Measurements from ENCODE around the gene COMP.

COMP gene

DNA sequence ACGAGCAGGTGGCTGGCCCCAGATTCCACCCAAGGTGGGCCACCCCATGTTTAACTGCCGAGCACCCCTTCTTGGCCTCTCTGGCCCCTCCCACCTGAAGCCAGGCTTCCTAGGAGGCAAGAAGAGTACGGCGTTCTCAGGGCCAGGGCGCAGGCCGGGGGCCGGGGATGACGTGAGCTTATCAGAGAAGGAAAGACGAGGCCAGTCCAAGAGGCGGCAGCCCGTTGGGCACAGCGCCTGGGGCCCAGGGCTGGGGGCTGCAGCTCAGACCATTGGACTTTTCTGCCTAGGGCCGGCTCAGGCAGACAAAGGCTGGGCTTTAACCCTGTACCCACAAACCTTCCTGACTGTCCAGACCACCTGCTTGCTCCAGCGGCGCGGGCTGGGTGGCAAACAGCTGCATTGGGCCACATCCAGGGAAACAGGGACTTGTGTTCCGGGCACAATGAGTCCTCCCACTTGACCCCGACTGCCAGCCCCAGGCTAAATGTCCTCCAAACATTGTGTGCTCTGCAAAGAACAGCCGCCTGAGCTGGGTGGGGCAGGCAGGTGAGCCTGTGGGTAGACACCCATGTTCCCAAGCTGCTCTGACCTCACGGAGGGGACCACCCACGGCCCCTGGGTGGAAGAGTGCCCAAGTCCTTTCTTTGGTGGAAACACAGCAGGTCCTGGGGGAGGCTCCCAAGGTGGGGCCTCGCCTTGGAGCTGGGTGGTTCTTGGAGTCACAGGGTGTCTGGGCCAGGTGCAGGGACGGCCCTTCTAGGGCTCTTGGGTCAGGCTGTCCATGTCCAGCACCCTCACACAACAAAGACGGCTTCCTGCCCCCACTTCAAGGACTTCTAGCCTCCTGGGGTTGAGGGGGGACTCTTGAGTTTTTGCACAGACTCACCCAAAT, 21.9 kb downstream of the COMP start:
- DNase-seq: no peak

DNA sequence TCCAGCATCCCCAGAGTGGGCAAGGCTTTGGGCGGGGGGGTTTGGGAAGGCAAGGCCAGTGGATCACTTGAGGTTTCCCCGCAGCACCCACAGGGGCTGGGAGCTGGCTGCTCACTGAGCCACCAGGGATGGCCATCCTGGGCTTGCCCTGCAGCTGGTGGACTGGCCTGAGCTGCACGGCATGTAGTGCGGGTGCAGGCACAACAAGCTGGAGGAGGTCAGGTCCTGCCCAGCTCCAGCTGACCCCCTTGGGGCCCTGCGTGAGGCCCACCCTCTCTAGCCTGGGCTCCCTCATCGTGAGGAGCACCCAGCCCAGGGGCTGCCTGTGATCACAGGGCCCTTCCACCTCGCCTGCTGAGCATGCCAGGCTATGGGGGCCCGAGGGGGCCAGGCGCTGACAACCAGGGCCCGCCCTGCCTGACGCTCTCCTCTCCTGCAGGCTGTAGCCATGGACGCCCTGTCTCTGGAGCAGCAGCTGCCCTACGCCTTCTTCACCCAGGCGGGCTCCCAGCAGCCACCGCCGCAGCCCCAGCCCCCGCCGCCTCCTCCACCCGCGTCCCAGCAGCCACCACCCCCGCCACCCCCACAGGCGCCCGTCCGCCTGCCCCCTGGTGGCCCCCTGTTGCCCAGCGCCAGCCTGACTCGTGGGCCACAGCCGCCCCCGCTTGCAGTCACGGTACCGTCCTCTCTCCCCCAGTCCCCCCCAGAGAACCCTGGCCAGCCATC, 22.9 kb downstream of the COMP start:
- no peak for DNase-seq

DNA sequence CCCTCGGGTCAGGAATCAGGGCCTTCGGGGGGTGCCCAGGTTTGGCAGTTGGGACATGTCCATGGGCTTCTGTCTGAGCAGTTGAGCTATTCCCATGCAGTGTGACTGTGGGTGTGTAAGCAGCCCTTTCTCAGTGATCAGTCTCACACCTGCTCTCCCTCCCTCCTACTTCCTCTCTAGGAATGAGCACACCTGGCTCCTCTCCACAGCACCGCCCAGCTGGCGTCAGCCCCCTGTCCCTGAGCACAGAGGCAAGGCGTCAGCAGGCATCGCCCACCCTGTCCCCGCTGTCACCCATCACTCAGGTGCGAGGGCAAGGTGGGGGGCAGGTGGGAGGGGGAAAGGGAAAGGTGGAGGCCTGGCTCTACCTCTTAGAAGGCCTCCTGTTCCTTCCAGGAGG, 25.9 kb downstream of the COMP start:
- DNase-seq: no peak

DNA sequence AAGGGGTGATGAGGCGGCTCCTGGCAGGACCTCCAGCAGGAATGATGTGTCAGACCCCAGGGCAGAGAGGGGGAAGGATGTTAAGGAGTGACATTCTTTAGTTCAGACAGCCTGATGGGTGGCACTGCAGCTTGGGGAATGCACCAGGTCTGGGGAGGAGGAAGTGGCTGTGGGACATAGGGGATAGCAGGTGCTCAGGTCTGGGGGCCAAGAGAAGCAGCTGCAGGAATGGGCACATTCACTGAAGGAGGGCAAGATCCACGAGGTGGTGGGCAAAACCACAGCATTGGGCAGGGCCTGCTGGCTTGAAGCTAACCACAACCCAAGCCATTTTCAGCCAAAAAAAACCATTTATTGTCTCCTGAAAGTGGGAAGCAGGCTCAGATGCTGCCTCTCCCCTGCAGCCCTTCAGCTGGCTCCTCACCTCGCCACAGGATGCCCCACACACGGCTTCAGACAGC, 26.5 kb downstream of the COMP start:
- no peak for DNase-seq

DNA sequence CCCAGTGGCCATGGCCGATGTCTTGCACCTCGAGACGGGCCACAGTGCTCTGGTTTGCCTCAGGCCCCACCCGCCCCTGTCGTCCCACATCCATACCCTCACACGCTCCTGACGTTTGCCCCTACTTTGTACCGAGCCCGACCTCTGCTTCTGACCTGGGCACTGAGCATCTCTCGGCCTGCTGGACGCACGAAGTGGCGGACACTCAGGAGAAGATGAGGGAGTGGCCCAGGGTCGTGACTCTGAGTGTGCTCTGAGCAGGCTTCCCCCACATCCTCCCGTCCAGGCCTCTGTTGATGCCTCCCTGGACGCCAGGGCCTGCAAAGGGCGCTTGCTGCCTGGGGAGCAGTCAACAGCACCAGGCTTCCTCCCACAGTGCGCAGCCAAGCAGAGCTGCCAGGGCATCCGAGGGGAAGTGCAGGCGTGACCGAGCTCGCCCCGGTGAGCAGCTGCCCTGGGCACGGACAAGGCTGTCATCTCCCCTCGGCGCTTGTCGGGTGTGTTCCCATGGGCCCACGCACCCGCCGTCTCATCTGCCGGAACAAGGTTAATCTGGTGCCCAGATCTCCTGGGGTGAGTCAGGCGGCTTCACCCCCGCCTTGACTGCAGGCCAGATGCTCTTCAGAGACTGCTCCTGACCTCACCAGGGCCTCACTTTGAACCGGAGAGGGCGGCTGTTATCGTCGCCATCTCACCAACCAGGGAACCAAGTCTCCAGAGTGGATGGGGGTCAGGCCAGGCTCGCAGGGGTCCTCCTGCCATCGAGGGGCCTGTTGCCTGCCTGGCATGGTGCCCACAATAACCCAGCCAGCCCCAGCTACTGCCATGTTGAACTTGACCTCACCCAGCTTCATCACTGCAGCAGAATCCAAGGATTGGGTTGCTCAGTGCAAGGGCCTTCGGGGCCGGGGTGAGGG, 27.2 kb downstream of the COMP start:
- DNase-seq: no peak

DNA sequence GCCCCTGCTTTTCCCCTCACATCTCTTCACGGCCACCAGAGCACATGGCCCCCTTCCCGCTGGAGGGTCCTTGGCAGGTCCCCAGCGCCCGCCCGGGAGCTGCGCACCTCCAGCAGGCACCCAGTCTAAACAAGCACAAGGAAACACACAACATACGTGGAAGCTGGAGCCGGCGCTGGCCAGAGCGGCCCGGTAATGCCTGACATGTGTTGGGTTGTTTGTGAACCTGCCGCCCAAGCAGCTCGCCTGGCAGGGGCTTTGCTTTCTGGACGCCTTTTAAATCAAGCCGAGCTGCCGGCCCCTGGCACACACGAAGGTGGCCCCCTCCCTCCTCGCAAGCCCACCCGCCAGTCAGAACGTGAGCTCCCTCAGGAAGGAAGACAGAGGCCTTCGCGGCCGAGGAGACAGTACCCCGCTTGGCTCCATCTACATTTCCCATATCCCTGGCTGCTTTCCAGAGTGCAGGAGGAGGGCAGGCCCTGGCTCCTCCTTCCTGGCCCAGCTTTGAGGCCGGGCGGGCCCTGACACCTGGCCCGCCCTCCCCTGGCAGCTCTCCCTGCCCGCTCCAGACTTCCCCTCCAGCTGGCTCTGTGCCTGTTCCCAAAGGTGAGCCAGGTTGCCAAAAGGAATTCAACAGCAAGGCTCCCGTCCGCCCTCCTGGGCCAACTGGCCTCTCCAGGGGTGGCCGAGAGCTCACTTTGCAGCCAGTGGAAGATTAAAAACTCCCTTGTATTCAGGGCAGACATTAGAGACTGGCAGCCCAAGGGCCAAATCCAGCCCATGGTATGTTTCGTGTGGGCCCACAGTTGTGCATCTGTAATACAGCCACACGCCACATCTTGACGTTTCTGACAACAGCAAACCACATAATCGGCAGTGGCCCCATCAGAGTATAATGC, 28.7 kb downstream of the COMP start:
- no peak for DNase-seq

DNA sequence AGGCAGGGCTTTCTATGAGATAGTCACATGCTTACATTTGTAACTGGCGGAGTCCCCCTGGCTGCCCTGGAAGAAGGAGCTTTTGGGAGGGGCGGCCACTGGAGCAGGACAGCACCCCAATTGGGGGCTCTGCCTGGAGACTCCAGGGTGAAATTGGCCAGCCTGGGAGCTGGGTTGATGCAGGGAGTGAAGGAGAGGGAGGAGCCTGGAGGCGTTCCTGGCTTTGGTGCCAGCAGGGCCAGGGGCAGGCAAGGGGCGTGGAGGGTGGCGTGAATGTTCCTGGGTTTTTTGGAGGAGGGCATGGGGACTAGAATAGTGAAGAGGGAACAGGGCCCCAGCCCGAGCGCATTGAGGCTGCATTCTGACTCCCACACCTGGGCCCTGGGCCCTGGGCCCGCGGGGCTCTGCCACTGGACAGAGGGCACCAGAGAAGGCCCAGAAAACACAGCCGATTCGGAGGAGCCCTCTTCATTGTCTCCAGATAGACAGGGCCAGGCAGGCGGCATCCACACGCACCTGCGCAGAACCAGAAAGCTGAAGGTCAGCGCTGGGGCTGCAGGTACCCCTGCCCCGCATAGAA, 29.5 kb downstream of the COMP start:
- DNase-seq: no peak

DNA sequence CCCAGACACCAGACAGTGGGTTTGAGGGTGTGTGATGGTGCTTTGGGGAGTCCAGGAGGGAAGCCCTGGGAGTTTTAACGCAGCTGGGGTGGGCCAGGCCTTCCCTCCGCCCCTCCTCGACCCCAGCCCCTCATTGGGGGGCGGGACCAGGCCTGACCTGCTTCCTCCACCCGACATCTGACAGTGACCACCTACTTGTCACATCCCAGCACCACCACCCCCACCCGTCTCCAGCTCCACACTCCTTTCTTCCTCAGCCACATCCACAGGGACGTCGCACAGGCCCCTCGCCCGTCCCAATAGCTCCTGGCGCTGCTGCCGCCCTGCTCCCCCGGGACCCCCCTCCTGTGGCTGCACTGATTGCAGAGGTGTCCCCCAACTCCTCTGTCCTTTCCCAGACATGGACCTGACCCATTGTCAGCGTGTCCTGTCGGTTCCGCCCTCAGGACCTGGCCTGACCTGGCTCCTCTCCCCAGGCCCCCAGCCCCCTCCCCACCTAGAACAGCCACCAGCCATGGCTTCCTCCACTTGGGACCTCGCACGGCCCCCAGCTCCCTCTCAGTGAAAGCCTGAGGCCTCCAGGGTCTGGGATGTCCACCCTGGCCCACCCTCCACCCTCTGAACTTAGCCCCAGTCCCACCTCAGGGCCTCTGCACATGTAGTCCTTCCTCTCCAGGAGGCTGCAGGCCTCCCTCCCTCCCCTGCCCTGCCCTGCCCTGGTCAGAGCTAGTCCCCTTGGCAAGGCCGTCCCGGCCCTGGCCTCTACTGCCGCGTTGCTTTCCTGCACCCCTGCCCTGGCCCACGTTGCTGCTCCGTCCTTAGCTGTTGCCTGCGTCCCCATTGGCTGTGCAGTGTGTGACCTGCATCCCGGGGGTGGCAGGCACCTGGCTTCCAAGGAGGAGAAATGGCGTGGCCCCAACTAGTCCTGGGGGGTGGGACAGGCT, 30.4 kb downstream of the COMP start:
- DNase-seq: no peak

DNA sequence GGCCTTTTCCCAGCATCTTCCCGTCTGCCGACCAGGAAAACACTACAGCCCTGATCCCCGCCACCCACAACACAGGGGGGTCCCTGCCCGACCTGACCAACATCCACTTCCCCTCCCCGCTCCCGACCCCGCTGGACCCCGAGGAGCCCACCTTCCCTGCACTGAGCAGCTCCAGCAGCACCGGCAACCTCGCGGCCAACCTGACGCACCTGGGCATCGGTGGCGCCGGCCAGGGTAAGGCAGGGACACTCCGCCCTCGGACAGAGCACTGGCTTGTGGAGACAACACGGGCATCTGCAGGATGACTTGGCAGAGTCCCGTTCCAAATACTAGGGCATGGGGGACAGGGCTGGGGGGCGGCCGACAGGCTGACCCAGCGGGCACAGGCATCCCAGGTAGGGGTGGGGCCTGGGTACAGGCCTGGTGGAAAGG, 31.1 kb downstream of the COMP start:
- no peak for DNase-seq

DNA sequence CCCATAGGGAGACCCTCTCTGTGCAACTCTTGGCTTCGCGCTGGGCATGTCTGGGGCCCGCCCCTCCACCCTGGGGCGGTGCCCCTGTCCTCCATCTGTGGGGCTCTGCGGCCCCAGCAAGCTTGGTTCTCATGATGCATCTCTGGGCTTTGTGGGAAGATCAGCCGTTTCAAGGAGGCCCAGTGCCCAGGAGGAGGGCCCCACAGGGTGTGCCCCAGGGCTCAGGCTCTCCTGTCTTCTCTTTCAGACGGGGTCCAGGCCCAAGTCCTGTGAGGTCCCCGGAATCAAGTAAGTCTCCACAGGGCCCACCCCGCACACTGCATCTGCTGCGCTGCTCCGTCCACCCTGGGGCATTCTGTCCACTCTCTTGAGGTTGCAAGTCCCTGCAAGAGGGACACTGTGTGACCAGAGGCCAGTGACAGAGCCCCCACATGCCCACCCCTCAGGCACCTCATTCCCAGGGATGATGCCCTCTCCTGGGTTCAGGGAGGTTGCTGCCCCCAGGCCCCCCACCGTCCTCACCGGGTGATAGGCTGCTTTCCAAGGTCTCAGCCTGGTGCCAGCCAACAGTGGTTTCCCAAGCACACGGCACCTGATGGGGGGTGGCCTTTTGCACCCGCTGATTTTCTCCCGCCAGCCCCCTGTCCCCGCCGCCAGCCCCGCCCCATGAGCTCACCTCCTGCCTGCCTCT, 31.7 kb downstream of the COMP start:
- DNase-seq: no peak

DNA sequence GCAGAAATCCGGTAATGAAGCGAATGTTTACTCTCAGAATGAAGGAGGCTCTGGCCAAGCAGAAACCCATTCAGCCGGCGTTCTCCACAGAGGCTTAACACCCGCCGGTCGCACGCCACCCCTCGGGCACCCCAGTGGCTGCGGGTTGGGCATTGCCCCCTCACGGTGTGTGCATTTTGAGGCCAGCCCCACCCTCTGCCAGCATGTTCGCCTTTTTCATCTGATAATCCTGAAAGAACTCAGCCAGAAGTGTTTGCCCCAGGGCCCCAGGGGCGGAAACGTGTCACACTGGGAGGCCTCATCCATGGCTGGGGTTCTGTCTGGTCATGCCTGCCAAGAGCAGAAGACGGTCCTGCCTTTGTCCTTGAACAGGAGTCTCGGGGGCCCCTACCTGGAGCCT, 34.2 kb downstream of the COMP start:
- DNase-seq: no peak

DNA sequence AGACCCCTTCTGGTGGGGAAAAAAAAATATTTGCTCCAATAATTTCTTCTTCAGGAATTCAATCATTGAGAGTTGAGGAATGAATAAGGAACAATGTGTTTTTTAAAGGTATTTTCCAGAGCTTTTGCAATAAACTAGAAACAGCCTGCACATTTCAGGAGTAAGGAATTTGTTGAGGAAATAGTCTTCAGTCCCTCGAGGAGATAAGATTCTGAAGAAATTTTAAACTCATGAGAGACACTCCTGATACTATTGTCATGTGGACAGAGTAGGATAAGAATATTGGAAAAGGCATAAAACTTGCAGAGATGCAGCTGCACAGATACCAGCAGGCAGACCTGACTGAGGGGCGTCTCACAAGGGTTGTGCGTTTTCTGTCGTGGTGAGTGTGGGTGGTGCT, 36.6 kb downstream of the COMP start:
- DNase-seq: no peak

DNA sequence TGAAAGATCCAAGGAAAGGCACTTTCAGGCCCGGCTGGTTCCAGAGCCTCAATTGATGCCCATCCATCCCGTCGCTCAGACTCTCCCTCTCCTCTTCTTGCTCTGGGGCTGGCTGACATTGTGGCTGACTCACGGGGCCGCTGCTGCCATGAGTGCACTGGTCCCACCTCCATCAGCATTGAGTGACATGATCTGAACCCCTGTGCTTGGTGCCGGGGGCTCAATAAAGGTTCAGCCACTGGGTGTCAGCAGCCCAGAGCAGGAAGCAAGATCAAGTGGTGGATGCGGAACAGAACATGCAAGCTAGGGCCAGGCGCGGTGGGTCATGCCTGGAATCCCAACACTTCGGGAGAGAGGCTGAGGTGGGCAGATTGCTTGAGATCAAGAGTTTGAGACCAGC, 39.5 kb downstream of the COMP start:
- no peak for DNase-seq

DNA sequence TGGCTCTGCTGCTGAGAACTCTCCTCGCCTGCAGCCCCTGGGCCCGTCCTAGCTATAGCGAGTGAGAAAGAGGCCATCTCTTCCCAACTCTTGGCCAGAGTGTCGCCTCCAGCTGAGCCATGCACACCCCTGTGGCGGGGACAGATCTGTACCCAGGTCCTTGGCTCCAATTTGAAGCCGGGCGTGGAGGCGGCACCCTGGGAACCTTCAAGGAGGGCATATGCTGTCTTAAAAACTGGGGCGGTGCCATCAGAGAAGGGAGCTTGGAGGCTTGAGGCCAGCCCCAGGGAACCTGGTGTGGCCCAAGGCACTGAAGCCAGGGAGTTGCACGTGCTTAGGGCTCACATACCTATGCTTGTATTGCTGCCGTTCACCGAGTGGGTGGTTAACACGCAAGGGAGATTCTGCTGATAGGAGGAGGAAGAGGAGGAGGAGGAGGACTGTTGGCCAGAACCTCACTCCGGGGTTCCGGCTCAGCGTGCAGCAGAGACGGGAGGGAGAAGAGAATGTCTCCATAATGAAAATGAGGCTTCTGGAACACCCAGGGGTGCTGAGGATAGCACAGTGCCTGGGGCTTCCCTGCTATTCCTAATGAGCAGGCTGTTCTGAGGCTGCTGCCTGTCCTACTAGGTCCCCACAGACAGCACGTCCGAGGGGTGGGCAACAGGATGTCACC, 40.7 kb downstream of the COMP start:
- no peak for DNase-seq

DNA sequence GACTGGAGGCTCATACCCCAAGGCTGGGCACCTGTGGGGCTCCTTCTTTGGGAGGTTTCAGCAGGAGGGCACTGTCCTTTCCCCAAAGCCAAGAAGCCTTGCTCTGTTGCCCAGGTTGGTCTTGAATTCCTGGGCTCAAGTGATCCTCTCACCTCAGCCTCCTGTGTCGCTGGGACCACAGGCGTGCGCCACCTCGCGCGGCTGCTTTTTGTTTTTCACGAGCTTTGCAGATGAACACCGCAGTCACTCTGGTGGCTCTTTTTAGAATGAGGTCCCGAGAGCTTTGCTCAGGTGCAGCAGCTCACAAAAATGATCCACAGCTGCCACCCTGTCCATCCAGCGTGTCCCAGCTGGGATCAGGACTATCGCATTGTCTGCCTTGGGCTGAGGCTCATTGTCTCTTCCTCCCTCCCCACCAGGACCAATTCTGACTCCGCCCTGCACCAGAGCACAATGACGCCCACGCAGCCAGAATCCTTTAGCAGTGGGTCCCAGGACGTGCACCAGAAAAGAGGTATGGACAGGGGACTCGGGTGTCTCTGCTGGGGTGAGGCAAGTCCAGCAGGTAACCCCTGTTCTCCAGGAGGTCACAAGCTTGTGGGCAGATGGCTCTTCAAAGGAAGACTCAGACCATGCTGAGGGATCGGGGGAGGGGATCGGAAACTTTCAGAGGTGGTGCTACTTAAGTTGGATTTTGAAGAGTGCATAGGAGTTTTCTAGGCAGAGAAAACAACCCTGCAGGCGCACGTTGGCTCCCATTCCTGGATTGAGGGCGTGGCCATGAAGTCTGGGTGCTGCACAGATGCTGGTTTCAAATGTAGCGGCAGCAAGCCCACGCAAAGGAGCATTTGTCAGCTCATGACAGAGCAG, 41.5 kb downstream of the COMP start:
- DNase-seq: no peak

DNA sequence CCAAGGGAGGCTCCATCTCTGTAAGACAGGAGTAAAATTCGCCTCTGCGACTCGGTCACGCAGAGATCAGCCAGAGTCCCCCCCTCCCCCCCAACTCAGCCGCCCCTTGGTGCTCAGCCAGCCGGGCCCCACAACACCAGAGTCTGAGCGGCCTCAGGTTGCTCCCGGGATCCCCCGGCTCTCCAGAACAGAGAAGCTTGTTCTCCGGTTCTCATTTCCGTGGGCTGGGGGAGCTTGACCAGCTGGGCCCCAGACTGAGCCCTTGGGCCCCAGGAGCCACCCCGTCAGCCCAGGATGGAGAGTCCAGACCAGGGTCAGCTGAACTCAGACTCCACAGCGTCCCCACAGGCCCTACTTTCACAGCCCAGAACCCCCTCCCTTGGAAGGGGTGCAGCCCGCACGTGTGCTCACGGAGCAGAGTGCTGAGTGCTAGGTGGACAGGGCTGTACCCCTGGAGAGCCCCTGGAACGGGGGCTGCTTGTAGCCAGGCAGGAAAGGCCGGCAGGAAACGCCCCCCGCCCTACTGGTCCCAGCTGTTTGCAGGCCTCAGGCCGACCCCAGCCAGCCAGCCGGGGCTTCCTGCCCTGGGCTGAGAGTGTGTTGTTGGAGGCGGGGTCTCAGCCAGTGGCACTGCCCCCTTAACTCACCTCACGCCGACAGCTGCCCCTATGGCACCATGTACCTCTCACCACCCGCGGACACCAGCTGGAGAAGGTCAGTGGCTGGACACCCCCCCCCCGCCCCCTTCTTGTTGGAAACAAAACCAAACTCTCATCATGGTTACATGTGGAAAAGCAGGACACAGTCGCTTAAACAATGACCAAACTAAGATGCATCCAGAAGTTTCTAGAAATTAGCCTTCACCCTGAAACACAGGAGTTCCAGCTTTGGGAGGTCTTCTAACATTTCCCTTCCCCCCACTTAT, 44.4 kb downstream of the COMP start:
- DNase-seq: no peak

DNA sequence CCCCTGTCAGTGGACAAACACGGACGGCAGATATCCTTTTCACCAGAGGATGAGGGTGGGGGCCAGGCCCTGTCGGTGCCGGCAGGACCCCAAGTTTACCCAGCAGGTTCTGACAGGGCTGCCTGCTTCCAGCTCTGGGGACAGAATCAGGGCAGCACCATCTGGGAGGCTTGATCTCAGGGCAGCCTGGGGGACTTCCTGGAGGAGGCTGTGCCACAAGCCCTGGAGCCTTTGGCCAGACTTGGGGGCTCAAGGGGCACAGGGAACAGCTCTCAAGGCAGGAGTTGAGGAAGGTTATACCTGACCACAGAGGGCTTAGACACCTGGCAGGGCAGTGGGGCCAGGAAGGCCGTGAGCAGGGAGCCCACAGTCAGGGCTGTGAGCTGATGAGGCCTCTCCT, 45.2 kb downstream of the COMP start:
- no peak for DNase-seq
